ENCODE measurements around the gene HDAC9.

The HDAC9 gene

DNA sequence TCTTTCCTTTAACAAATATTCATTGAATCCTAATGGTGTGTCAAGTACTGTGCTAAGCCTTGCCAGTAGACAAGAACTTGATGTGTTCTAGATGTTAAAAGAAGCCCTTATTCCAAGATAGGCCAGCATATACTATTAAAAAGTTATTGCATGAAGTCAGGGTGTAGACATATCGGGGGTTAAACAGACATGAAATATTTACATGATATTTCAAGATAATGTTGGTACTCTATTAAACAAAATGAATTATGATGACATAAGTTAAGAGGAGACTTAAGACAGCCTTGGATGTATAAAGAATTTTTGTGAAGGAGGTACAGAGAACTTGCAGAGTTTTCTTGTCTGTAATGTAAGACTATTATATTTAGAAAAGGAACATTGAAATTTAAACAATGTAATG lies 44.8 kb downstream of the HDAC9 start:
- no peak overlapping the region for H3K9ac ChIP-seq (ENCODE audit: low read depth, low read length, poor library complexity, severe bottlenecking)
- no peaks in the 10 kb centered on the region for H3K27me3 ChIP-seq (ENCODE audit: insufficient read depth, low read length, poor library complexity, severe bottlenecking)
- TF ChIP-seq, protein P1, sequence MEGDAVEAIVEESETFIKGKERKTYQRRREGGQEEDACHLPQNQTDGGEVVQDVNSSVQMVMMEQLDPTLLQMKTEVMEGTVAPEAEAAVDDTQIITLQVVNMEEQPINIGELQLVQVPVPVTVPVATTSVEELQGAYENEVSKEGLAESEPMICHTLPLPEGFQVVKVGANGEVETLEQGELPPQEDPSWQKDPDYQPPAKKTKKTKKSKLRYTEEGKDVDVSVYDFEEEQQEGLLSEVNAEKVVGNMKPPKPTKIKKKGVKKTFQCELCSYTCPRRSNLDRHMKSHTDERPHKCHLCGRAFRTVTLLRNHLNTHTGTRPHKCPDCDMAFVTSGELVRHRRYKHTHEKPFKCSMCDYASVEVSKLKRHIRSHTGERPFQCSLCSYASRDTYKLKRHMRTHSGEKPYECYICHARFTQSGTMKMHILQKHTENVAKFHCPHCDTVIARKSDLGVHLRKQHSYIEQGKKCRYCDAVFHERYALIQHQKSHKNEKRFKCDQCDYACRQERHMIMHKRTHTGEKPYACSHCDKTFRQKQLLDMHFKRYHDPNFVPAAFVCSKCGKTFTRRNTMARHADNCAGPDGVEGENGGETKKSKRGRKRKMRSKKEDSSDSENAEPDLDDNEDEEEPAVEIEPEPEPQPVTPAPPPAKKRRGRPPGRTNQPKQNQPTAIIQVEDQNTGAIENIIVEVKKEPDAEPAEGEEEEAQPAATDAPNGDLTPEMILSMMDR (conservative IDR thresholded peaks at IDR 0.05; ENCODE audit: low read length), result no peak
- no peak for TF ChIP-seq EZH2phosphoT487 (IDR thresholded peaks at IDR 0.05; ENCODE audit: borderline replicate concordance)
- H3F3A ChIP-seq (ENCODE audit: low read depth), result no peaks in the 10 kb centered on the region
- H2AFZ ChIP-seq (ENCODE audit: low read length), result no peak overlapping the region
- no peaks in the 10 kb centered on the region for H3K36me3 ChIP-seq (ENCODE audit: insufficient read depth, low read length)
- no peak overlapping the region for H3K4me3 ChIP-seq (ENCODE audit: low read length, poor library complexity, severe bottlenecking)
- no peaks in the 10 kb centered on the region for H3K9me3 ChIP-seq (ENCODE audit: insufficient read depth, low read depth, low read length)
- H3K79me2 ChIP-seq (ENCODE audit: insufficient read depth, low read length), result 0 out of 2 replicates have a peak, but pooled peaks cover 4% of the 10 kb centered on the region
- H3K4me2 ChIP-seq (ENCODE audit: low read depth, low read length, poor library complexity, severe bottlenecking), result no peak overlapping the region
- H3K9me2 ChIP-seq (replicated peaks; ENCODE audit: low read depth, low read length), result no peaks in the 10 kb centered on the region
- peaks cover 20% of the 10 kb centered on the region for H3K4me1 ChIP-seq (ENCODE audit: insufficient read depth, low read length, poor library complexity, severe bottlenecking)
- no peaks in the 10 kb centered on the region for H4K20me1 ChIP-seq (ENCODE audit: insufficient read depth, low read length, poor library complexity, severe bottlenecking)

DNA sequence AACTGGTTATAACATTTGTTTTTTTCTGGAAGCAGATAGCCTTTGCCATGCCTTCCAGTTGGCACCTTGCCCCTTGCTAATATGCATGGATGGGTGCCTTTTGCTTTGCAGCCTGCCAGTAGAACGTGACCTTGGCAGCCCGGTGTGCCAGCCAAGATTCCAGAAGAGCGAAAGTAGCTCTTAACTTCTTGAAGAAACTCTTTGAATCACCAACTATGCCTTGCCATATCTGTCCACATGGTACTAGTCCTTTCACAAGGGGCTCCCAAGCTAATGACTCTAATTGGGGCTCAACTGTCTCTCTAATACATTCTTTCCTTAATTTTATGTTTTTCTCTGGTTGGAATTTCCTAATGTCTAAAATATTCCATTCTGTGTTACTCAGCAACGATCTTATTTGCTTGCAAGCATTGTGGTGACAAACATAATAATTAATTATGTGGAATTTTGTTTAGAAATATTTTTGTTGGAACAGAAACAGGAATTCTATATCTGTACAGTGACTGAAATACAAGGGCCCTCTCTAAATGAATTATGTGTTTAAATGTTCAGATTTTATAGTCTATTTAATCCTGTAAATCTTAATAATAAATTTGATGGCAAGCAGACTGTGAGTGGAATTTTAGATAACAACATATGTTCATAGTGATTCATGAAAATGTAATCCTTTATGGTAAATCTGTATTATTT lies 45.8 kb downstream of the HDAC9 start:
- Histone ChIP-seq H3F3A (ENCODE audit: low read depth) (no peaks in the 10 kb centered on the region), H3K4me1 (ENCODE audit: insufficient read depth, low read length, poor library complexity, severe bottlenecking) (peaks cover 20% of the 10 kb centered on the region), H3K36me3 (ENCODE audit: insufficient read depth, low read length) (no peaks in the 10 kb centered on the region), H4K20me1 (ENCODE audit: insufficient read depth, low read length, poor library complexity, severe bottlenecking) (no peaks in the 10 kb centered on the region), H3K9ac (ENCODE audit: low read depth, low read length, poor library complexity, severe bottlenecking) (no peak overlapping the region), H3K9me3 (ENCODE audit: insufficient read depth, low read depth, low read length) (no peaks in the 10 kb centered on the region), H3K9me2 (replicated peaks; ENCODE audit: low read depth, low read length) (no peaks in the 10 kb centered on the region), H3K4me3 (ENCODE audit: low read length, poor library complexity, severe bottlenecking) (no peak overlapping the region), H2AFZ (ENCODE audit: low read length) (no peak overlapping the region), H3K79me2 (ENCODE audit: insufficient read depth, low read length) (0 out of 2 replicates have a peak, but pooled peaks cover 4% of the 10 kb centered on the region), H3K27me3 (ENCODE audit: insufficient read depth, low read length, poor library complexity, severe bottlenecking) (no peaks in the 10 kb centered on the region), H3K4me2 (ENCODE audit: low read depth, low read length, poor library complexity, severe bottlenecking) (no peak overlapping the region)
- TF ChIP-seq, protein P1 (conservative IDR thresholded peaks at IDR 0.05; ENCODE audit: low read length), result no peak
- no peak for TF ChIP-seq EZH2phosphoT487 (IDR thresholded peaks at IDR 0.05; ENCODE audit: borderline replicate concordance)

DNA sequence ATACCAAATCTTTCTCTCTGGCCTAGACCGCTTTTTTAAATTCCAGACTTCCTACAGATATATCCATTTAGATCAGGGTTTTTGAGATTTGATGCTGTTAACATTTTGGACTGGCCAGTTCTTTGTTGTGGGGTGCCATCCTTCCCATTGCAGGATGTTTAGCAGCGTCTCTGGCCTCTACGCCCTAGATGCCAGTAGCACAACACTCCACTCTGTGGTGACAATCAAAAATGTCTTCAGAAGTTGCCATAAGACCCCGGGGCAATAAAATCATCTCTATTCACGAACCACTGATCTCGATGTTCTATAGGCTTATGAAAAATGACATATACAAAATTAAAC lies 46.3 kb downstream of the HDAC9 start:
- no peak for TF ChIP-seq EZH2phosphoT487 (IDR thresholded peaks at IDR 0.05; ENCODE audit: borderline replicate concordance)
- TF ChIP-seq, protein P1 (conservative IDR thresholded peaks at IDR 0.05; ENCODE audit: low read length), result no peak
- Histone ChIP-seq H3F3A (ENCODE audit: low read depth) (no peaks in the 10 kb centered on the region), H3K4me3 (ENCODE audit: low read length, poor library complexity, severe bottlenecking) (no peak overlapping the region)

More for the DNA sequence above, 46.3 kb downstream of the HDAC9 start:
- Histone ChIP-seq H3K79me2 (ENCODE audit: insufficient read depth, low read length) (0 out of 2 replicates have a peak, but pooled peaks cover 4% of the 10 kb centered on the region), H3K9me2 (replicated peaks; ENCODE audit: low read depth, low read length) (no peaks in the 10 kb centered on the region), H2AFZ (ENCODE audit: low read length) (no peak overlapping the region), H3K36me3 (ENCODE audit: insufficient read depth, low read length) (no peaks in the 10 kb centered on the region), H3K9ac (ENCODE audit: low read depth, low read length, poor library complexity, severe bottlenecking) (no peak overlapping the region), H3K27me3 (ENCODE audit: insufficient read depth, low read length, poor library complexity, severe bottlenecking) (no peaks in the 10 kb centered on the region), H3K4me2 (ENCODE audit: low read depth, low read length, poor library complexity, severe bottlenecking) (no peak overlapping the region), H3K4me1 (ENCODE audit: insufficient read depth, low read length, poor library complexity, severe bottlenecking) (peaks cover 20% of the 10 kb centered on the region), H3K9me3 (ENCODE audit: insufficient read depth, low read depth, low read length) (no peaks in the 10 kb centered on the region), H4K20me1 (ENCODE audit: insufficient read depth, low read length, poor library complexity, severe bottlenecking) (no peaks in the 10 kb centered on the region)

Data from Loucy (cell line).